Mesenchymal stem cell (in vitro differentiated cells and primary cell): ENCODE results near the gene KIF3A.
A peak's percentile ranks its signal among the peaks of the same experiment; 100 is the strongest.

Experiments used
- DNase-seq: peaks from one replicate; pipeline ENCODE4 v3.0.0-alpha.2; 2013
- H2AFZ ChIP-seq: one replicate; pipeline ENCODE4 v1.6.1; 2013; ENCODE audit warnings: low read depth, mild to moderate bottlenecking, control low read depth, inconsistent platforms, low read length, moderate library complexity
- H2AK5ac ChIP-seq: 2 replicates; pipeline ENCODE4 v1.6.1; 2013; ENCODE audit warnings: low read length, moderate library complexity, mild to moderate bottlenecking, inconsistent platforms; ENCODE audit not compliant: severe bottlenecking
- H2BK120ac ChIP-seq: one replicate; pipeline ENCODE4 v1.6.1; 2013; ENCODE audit warnings: low read depth, mild to moderate bottlenecking, inconsistent platforms, low read length, moderate library complexity
- H2BK12ac ChIP-seq, 2 experiments: one replicate each; pipeline ENCODE4 v1.6.1; 2013; ENCODE audit warnings: inconsistent platforms in 2 of 2, low read length in 2 of 2, mild to moderate bottlenecking in 2 of 2, moderate library complexity in 2 of 2, control low read depth in 1 of 2
- H2BK15ac ChIP-seq: one replicate; pipeline ENCODE4 v1.6.1; 2013; ENCODE audit warnings: mild to moderate bottlenecking, low read depth, inconsistent platforms; ENCODE audit not compliant: poor library complexity, severe bottlenecking
- H2BK5ac ChIP-seq: 2 replicates; pipeline ENCODE4 v1.6.1; 2013; ENCODE audit warnings: low read depth, mild to moderate bottlenecking, low read length, control low read depth, inconsistent platforms; ENCODE audit not compliant: poor library complexity, severe bottlenecking
- H3K14ac ChIP-seq, 2 experiments: one replicate each; pipeline ENCODE4 v1.6.1; 2013; ENCODE audit warnings: inconsistent platforms in 2 of 2, low read length in 2 of 2, control low read depth in 1 of 2, mild to moderate bottlenecking in 1 of 2, moderate library complexity in 1 of 2
- H3K18ac ChIP-seq, 2 experiments: one replicate each; pipeline ENCODE4 v1.6.1; 2013; ENCODE audit warnings: inconsistent platforms in 2 of 2, low read length in 2 of 2, control low read depth in 1 of 2, low read depth in 1 of 2, mild to moderate bottlenecking in 1 of 2
- H3K23ac ChIP-seq, 2 experiments: one replicate each; pipeline ENCODE4 v1.6.1; 2013; ENCODE audit warnings: inconsistent platforms in 2 of 2, low read length in 2 of 2, mild to moderate bottlenecking in 2 of 2, moderate library complexity in 2 of 2, control low read depth in 1 of 2
- H3K27ac ChIP-seq: 2 replicates; pipeline ENCODE4 v1.5.1; 2013; ENCODE audit warnings: mild to moderate bottlenecking, moderate library complexity, low read length, control low read depth, inconsistent platforms; ENCODE audit not compliant: poor library complexity, severe bottlenecking
- H3K27me3 ChIP-seq, 2 experiments: 2 replicates each; pipeline versions ENCODE4 v1.6.1 to v1.7.0; 2013; ENCODE audit warnings: low read length in 2 of 2, mild to moderate bottlenecking in 2 of 2, moderate library complexity in 2 of 2, control low read depth in 1 of 2, inconsistent platforms in 1 of 2; ENCODE audit not compliant: control insufficient read depth in 1 of 2, insufficient read depth in 1 of 2
- H3K36me3 ChIP-seq, 2 experiments: 2 replicates each; pipeline versions ENCODE4 v1.6.1 to v1.7.0; 2013; ENCODE audit warnings: low read length in 2 of 2, control low read depth in 1 of 2, inconsistent platforms in 1 of 2, low read depth in 1 of 2, mild to moderate bottlenecking in 1 of 2; ENCODE audit not compliant: insufficient read depth in 2 of 2, control insufficient read depth in 1 of 2
- H3K4ac ChIP-seq, 2 experiments: one replicate each; pipeline ENCODE4 v1.6.1; 2013; ENCODE audit warnings: inconsistent platforms in 2 of 2, low read length in 2 of 2, mild to moderate bottlenecking in 2 of 2, moderate library complexity in 2 of 2, control low read depth in 1 of 2, low read depth in 1 of 2
- H3K4me1 ChIP-seq: 2 replicates; pipeline ENCODE4 v1.6.1; 2013; ENCODE audit warnings: low read depth, low read length, control low read depth; ENCODE audit not compliant: control insufficient read depth, insufficient read depth
- H3K4me2 ChIP-seq: 2 replicates; pipeline ENCODE4 v1.6.1; 2013; ENCODE audit warnings: low read length, mild to moderate bottlenecking, inconsistent platforms; ENCODE audit not compliant: poor library complexity, severe bottlenecking
- H3K4me3 ChIP-seq, 2 experiments: 2 replicates each; pipeline versions ENCODE4 v1.5.1 to v1.7.0; 2013; ENCODE audit warnings: low read length in 2 of 2, mild to moderate bottlenecking in 2 of 2, control low read depth in 1 of 2, low read depth in 1 of 2; ENCODE audit not compliant: insufficient read depth in 1 of 2
- H3K79me1 ChIP-seq: replicated peaks from 2 replicates; pipeline ENCODE4 v1.6.1; 2013; ENCODE audit warnings: mild to moderate bottlenecking, control low read depth, low read length, inconsistent platforms; ENCODE audit not compliant: poor library complexity, severe bottlenecking
- H3K9ac ChIP-seq: 2 replicates; pipeline ENCODE4 v1.7.0; 2013; ENCODE audit warnings: mild to moderate bottlenecking, low read length, moderate library complexity
- H3K9me3 ChIP-seq: 2 replicates; pipeline ENCODE4 v1.7.0; 2013; ENCODE audit warnings: mild to moderate bottlenecking, low read length; ENCODE audit not compliant: control insufficient read depth
- H4K8ac ChIP-seq: one replicate; pipeline ENCODE4 v1.6.1; 2013; ENCODE audit warnings: inconsistent platforms, mild to moderate bottlenecking, low read length, moderate library complexity
- H4K91ac ChIP-seq: one replicate; pipeline ENCODE4 v1.6.1; 2013; ENCODE audit warnings: mild to moderate bottlenecking, low read length, inconsistent platforms
- WGBS: methylation state at CpG from one replicate; pipeline ENCODE4 v1.1.7; 2013; ENCODE audit warnings: mixed read lengths; 5-methylcytosine and 5-hydroxymethylcytosine counted together

Gene KIF3A

DNA sequence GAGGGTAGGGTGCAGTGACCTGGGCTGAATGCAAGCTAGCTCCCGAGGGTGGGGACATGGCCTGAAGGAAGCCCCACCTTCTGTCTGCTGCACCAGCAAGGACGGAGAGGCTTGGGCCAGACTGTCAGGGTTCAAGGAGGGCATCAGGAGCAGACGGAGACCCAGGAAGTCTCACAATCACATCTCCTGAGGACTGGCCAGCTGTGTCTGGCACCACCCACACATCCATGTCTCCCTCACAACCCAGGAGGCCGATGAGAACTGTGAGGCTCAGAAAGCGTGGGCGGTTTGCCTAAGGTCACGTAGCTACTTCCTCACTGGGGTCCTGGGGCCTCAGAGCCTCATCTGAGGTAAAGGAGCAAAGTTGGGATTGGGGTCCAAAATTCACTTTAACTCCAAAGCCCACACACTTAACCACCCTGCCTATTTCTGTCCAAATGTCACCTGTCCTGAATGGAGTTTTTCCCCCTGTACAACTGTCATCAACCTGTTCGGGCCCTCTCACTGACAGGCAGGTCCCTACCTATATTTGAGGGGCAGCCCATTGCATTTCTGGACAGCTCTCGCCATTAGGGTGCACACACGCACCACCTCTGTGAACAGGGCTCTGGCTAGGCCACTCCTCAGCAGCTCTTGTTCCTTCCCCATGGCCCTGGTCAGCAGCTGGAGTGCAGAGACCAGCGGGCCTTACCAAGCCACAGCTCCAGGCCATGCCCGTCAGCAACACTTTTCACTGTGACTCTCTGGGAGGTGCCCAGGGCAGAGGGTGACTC lies 75.9 kb downstream of the KIF3A start:
- H3K36me3 ChIP-seq: peaks cover 0 to 2% of the 10 kb centered on the region in 2 experiments
- no peak overlapping the region for H2AFZ ChIP-seq
- no peak overlapping the region for H3K27ac ChIP-seq
- no peak overlapping the region for H4K91ac ChIP-seq
- peak overlapping the region in 1 of 2 experiments; percentile 41 for H3K23ac ChIP-seq
- no peak overlapping the region for H2BK5ac ChIP-seq
- H3K9me3 ChIP-seq: no peaks in the 10 kb centered on the region
- H3K18ac ChIP-seq: no peak overlapping the region
- no peak overlapping the region for H3K4ac ChIP-seq
- 92% methylated on average over 11 of the region's 12 CpGs for WGBS
- H3K4me2 ChIP-seq: no peak overlapping the region
- no peak overlapping the region for H2BK120ac ChIP-seq
- no peaks in the 10 kb centered on the region for H3K79me1 ChIP-seq
- no peak overlapping the region for H3K9ac ChIP-seq
- H3K4me1 ChIP-seq: peaks cover 15% of the 10 kb centered on the region
- no peak overlapping the region for H3K14ac ChIP-seq
- no peak overlapping the region for H2BK15ac ChIP-seq
- no peak overlapping the region for H2AK5ac ChIP-seq
- peaks cover 9 to 22% of the 10 kb centered on the region in 2 experiments for H3K27me3 ChIP-seq
- no peak overlapping the region for H2BK12ac ChIP-seq
- H3K4me3 ChIP-seq: no peak overlapping the region
- H4K8ac ChIP-seq: no peak overlapping the region
- DNase-seq: no peak

DNA sequence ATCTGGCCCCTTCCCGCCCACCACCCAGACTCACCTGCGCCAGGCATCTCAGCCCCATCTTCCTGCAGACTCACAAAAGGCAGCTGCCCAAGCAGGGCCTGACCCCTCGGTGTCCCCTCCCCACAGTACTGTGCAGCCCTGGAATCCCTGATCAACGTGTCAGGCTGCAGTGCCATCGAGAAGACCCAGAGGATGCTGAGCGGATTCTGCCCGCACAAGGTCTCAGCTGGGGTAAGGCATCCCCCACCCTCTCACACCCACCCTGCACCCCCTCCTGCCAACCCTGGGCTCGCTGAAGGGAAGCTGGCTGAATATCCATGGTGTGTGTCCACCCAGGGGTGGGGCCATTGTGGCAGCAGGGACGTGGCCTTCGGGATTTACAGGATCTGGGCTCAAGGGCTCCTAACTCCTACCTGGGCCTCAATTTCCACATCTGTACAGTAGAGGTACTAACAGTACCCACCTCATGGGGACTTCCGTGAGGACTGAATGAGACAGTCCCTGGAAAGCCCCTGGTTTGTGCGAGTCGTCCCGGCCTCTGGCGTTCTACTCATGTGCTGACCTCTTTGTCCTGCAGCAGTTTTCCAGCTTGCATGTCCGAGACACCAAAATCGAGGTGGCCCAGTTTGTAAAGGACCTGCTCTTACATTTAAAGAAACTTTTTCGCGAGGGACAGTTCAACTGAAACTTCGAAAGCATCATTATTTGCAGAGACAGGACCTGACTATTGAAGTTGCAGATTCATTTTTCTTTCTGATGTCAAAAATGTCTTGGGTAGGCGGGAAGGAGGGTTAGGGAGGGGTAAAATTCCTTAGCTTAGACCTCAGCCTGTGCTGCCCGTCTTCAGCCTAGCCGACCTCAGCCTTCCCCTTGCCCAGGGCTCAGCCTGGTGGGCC lies 77.5 kb downstream of the KIF3A start:
- Histone ChIP-seq H3K36me3 (peaks cover 0 to 2% of the 10 kb centered on the region in 2 experiments), H3K18ac (no peak overlapping the region), H3K79me1 (no peaks in the 10 kb centered on the region), H2BK12ac (no peak overlapping the region), H3K9me3 (no peaks in the 10 kb centered on the region), H2AK5ac (no peak overlapping the region), H3K4ac (no peak overlapping the region), H3K4me1 (peaks cover 23% of the 10 kb centered on the region), H2BK15ac (no peak overlapping the region), H2BK120ac (no peak overlapping the region), H3K4me3 (no peak overlapping the region), H3K14ac (peak overlapping the region in 1 of 2 experiments; percentile 61), H3K4me2 (no peak overlapping the region), H3K23ac (no peak overlapping the region), H3K27ac (no peak overlapping the region), H2BK5ac (no peak overlapping the region), H3K9ac (no peak overlapping the region), H4K8ac (no peak overlapping the region), H4K91ac (peak overlapping the region; percentile 6), H3K27me3 (peaks cover 15 to 30% of the 10 kb centered on the region in 2 experiments), H2AFZ (no peak overlapping the region)
- no peak for DNase-seq
- WGBS: 91% methylated on average over 23 of the region's 23 CpGs

DNA sequence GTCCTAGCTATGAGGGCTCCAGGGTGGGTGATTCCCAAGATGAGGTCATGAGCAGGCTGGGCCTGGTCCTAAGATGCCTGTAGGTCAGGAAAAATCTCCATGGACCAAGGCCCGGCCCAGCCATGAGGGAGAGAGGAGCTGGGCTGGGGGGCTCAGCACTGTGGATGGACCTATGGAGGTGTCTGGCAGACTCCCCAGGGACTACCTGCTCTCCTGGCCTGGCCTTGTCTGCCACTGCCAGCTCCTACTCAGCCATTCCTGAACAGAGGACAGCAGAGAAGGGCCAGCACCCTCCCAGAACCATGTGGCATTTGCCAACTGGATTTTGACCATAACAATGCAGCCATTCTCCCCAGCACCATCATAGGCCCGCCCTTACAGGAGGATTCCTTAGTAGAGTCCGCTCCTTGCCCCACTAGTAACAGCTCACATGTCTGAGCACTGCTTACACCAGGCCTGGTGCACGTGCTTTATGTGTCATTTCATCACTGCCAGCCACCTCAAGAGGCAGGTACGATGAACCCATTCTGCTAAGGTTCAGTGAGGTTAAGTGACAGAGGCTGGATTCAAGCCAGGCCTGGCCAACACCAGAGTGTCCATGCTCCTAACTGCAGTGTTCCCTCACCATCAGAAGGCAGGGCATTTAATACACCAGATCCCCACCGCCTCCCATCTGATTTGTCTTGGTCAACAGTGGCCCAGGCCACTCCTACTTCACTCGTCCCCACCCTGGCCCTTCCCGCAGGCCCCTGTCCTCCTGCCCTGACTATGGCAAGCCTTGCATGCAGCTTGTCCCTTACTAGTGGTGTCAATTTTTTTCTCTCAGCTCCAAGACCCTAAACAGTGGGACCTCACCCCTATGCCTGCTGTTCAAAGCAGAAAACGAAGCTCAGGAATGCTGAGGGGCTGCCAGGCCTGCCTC lies 78.7 kb downstream of the KIF3A start:
- H3K23ac ChIP-seq: no peak overlapping the region
- H3K79me1 ChIP-seq: no peaks in the 10 kb centered on the region
- DNase-seq: no peak
- H2AFZ ChIP-seq: no peak overlapping the region
- H3K4me1 ChIP-seq: peaks cover 23% of the 10 kb centered on the region
- peaks cover 0 to 2% of the 10 kb centered on the region in 2 experiments for H3K36me3 ChIP-seq
- H3K9ac ChIP-seq: no peak overlapping the region
- no peak overlapping the region for H3K18ac ChIP-seq
- H3K27me3 ChIP-seq: peaks cover 21 to 38% of the 10 kb centered on the region in 2 experiments
- WGBS: 87% methylated on average over 9 of the region's 9 CpGs
- H2BK12ac ChIP-seq: no peak overlapping the region
- no peaks in the 10 kb centered on the region for H3K9me3 ChIP-seq
- H3K4me3 ChIP-seq: no peak overlapping the region
- no peak overlapping the region for H3K4ac ChIP-seq
- no peak overlapping the region for H4K8ac ChIP-seq
- H2BK15ac ChIP-seq: no peak overlapping the region
- H3K4me2 ChIP-seq: no peak overlapping the region
- peak overlapping the region in 1 of 2 experiments; percentile 82 for H3K14ac ChIP-seq
- no peak overlapping the region for H2BK120ac ChIP-seq
- no peak overlapping the region for H2BK5ac ChIP-seq
- no peak overlapping the region for H4K91ac ChIP-seq
- no peak overlapping the region for H3K27ac ChIP-seq
- H2AK5ac ChIP-seq: no peak overlapping the region
